Activated CD4-positive, alpha-beta T cell treated with anti-CD3 and anti-CD28 coated beads for 24 hours (primary cell): Measurements from ENCODE around the gene ZNF668.

ENCODE experiments used
- DNase-seq, 2 donors: peaks; one replicate each; pipeline ENCODE4 v3.0.0-alpha.2; 2020; ENCODE audit warnings: low read depth in 2 of 2

ZNF668 gene

GRCh38 chr16:31073970-31074813 is at the start of gene ZNF668, which contains the start of gene ZNF646:
Gene ZNF668 (minus strand): TSS chr16:31074240. CDS start chr16:31064459, 9,781 bp downstream.
Gene ZNF646 (plus strand): TSS chr16:31074422. CDS start chr16:31076325, 1,903 bp downstream.
- peak; percentile 91 to 97 for DNase-seq

- no peak for DNase-seq
Measured at GRCh38 chr16:31120129-31120528, 46.1 kb upstream of the ZNF668 start.

GRCh38 chr16:31118223-31119155 is 44.4 kb upstream of the ZNF668 start:
- DNase-seq = no peak

GRCh38 chr16:31117384-31118222 is 43.6 kb upstream of the ZNF668 start, which contains the start of gene KAT8:
Gene KAT8 (plus strand): TSS chr16:31117664. CDS start chr16:31117682, 18 bp downstream.
- peak; percentile 95 to 96 for DNase-seq

GRCh38 chr16:31114468-31114867 is 40.4 kb upstream of the ZNF668 start:
- DNase-seq = no peak

- no peak for DNase-seq
Measured at GRCh38 chr16:31113121-31114120, 39.4 kb upstream of the ZNF668 start.

- no peak for DNase-seq
Measured at GRCh38 chr16:31112711-31113110, 38.7 kb upstream of the ZNF668 start.

- DNase-seq = no peak
Measured at GRCh38 chr16:31111881-31112466, 37.9 kb upstream of the ZNF668 start.

- no peak for DNase-seq
Measured at GRCh38 chr16:31110106-31111034, 36.3 kb upstream of the ZNF668 start.

GRCh38 chr16:31109622-31110021 is 35.6 kb upstream of the ZNF668 start:
- DNase-seq = no peak

GRCh38 chr16:31108794-31109558 is 34.9 kb upstream of the ZNF668 start:
- no peak for DNase-seq

- peak; percentile 67 to 73 for DNase-seq
Measured at GRCh38 chr16:31108035-31108793, 34.2 kb upstream of the ZNF668 start, which contains the start of gene BCKDK. Gene BCKDK (plus strand): TSS chr16:31108386. CDS start chr16:31109224, 838 bp downstream.

- peak in 1 of 2 donors; percentile 27 for DNase-seq
Measured at GRCh38 chr16:31107465-31107867, 33.4 kb upstream of the ZNF668 start.

GRCh38 chr16:31106509-31107464 is 32.7 kb upstream of the ZNF668 start:
- no peak for DNase-seq

GRCh38 chr16:31105677-31106213 is 31.7 kb upstream of the ZNF668 start:
- DNase-seq = peak; percentile 72 to 81
